ENCODE measurements around the gene MAN1C1. TPM values are rescaled to one million over a fixed set of nuclear protein-coding genes. Genes with fewer than 3 reads are reported as not detected.

Gene MAN1C1
- total and polyA plus RNA-seq, 10 of the 15 experiments (the other 5 are each of a cell fraction or from before 2014, with no cell fraction given) = 0.12 to 0.56 (median 0.22) TPM; not detected in 3

DNA sequence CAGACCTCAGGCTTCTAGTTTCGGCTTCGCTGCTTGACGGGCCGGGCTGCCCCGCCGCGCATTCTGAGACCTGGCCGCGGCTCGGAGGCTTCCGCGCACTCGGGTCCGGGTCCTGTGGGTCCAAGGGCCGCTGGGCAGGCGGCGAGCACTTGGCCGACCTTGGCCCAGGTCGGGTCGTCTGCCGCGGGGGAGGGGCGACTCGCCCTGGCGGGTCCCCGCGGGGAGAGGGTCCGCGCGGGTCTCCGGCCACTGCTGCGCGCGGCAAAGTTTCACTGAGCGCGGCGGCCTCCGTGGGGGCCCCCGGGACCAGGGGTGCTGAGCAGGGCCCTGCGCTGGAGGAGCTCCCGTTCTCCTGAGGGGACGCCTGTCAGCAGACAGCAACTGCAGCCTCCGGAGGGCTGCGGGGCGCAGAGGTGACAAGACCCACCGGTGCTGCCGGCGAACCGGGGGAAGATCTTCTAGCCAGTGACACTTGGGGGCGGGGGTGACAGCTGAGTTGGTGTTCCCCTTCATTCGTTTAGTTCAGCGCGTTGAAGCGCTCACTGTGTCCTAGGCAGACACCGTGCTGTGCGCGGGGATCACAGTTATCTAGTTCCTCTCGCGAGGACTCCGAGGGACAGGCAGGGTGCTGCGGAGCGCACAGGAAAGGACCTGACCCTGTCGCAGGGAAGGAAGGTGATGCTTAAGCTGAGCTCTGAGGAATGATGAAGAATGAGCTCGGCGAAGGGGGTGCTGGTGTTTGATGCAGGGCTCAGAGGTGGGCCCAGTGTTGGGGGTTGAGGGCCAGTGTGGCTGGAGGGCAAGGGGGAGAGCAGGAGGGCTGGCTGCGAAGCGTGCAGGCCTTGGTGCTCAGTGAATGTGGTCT lies 203.9 kb downstream of the MAN1C1 start (continued):
- TF ChIP-seq NRF1 (conservative IDR thresholded peaks at IDR 0.05; ENCODE audit: low read depth, low read length) = no peak
- TF ChIP-seq ZBTB33 (IDR thresholded peaks at IDR 0.05) = no peak
- 0 out of 2 replicates have a peak, but pooled peaks have one; percentile 20 for TF ChIP-seq RUNX3 (IDR thresholded peaks at IDR 0.05; ENCODE audit: low read length)
- no peak for TF ChIP-seq EZH2 (IDR thresholded peaks at IDR 0.05; ENCODE audit: borderline replicate concordance, control insufficient read depth, low read depth, low read length)
- no peak for TF ChIP-seq NFIC (IDR thresholded peaks at IDR 0.05; ENCODE audit: low read depth, low read length)
- TF ChIP-seq FOXM1 (IDR thresholded peaks at IDR 0.05; ENCODE audit: low read depth, low read length) = no peak
- TF ChIP-seq BMI1 (IDR thresholded peaks at IDR 0.05; ENCODE audit: borderline replicate concordance) = no peak
- no peak for TF ChIP-seq ASH2L (IDR thresholded peaks at IDR 0.05; ENCODE audit: borderline replicate concordance, low read depth)
- no peak for TF ChIP-seq RAD21 (IDR thresholded peaks at IDR 0.05; ENCODE audit: insufficient read depth, low read depth, low read length)
- 0 out of 2 replicates have a peak, but pooled peaks have one; percentile 15 for TF ChIP-seq PAX5 (IDR thresholded peaks at IDR 0.05; ENCODE audit: borderline replicate concordance, low read depth, low read length)
- no peak for TF ChIP-seq RBBP5 (conservative IDR thresholded peaks at IDR 0.05)
- 0 out of 2 replicates have a peak, but pooled peaks have one; percentile 18 for TF ChIP-seq IKZF1 (conservative IDR thresholded peaks at IDR 0.05)
- TF ChIP-seq RCOR1 (conservative IDR thresholded peaks at IDR 0.05; ENCODE audit: low read depth, low read length) = no peak; the same call in 1 of the 2 replicates
- no peak for TF ChIP-seq SPI1 (IDR thresholded peaks at IDR 0.05; ENCODE audit: borderline replicate concordance, insufficient read depth, low read depth, low read length)
- TF ChIP-seq TBL1XR1 (IDR thresholded peaks at IDR 0.05; ENCODE audit: low read depth, low read length) = no peak
- TF ChIP-seq POU2F2 (IDR thresholded peaks at IDR 0.05; ENCODE audit: borderline replicate concordance, low read depth, low read length) = 0 out of 3 replicates have a peak, but pooled peaks have one; percentile 22
- TF ChIP-seq, protein P1, sequence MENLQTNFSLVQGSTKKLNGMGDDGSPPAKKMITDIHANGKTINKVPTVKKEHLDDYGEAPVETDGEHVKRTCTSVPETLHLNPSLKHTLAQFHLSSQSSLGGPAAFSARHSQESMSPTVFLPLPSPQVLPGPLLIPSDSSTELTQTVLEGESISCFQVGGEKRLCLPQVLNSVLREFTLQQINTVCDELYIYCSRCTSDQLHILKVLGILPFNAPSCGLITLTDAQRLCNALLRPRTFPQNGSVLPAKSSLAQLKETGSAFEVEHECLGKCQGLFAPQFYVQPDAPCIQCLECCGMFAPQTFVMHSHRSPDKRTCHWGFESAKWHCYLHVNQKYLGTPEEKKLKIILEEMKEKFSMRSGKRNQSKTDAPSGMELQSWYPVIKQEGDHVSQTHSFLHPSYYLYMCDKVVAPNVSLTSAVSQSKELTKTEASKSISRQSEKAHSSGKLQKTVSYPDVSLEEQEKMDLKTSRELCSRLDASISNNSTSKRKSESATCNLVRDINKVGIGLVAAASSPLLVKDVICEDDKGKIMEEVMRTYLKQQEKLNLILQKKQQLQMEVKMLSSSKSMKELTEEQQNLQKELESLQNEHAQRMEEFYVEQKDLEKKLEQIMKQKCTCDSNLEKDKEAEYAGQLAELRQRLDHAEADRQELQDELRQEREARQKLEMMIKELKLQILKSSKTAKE (IDR thresholded peaks at IDR 0.05; ENCODE audit: low read depth, poor library complexity, severe bottlenecking) = no peak
- TF ChIP-seq SREBF1 (IDR thresholded peaks at IDR 0.05; ENCODE audit: low read length) = no peak
- TF ChIP-seq CREM (IDR thresholded peaks at IDR 0.05; ENCODE audit: low read depth) = peak; percentile 41; the same call in 1 of the 2 replicates
- no peak for TF ChIP-seq ZBTB4 (CRISPR knock-in tag; IDR thresholded peaks at IDR 0.05)
- TF ChIP-seq MTA2 (IDR thresholded peaks at IDR 0.05; ENCODE audit: low read depth) = no peak
- no peak; the same call in 1 of the 2 replicates for TF ChIP-seq BRCA1 (IDR thresholded peaks at IDR 0.05; ENCODE audit: low read depth, low read length)
- TF ChIP-seq BCL11A (IDR thresholded peaks at IDR 0.05; ENCODE audit: low read depth, low read length) = no peak
- TF ChIP-seq HDAC6 (IDR thresholded peaks at IDR 0.05; ENCODE audit: unreplicated experiment) = no peak

Data from GM12878 (cell line).